ENCODE data around the gene APCDD1. TPM values are rescaled to one million over a fixed set of nuclear protein-coding genes. Genes with fewer than 3 reads are reported as not detected.

The APCDD1 gene
- total RNA-seq, 4 donors from 2014 or later, result 5.4 to 18.2 (median 17.0) TPM

- H3K27ac ChIP-seq, result no peak overlapping the region
These were observed 31.0 kb downstream of the APCDD1 start for GRCh38 chr18:10485475-10485874.

GRCh38 chr18:10486362-10486761, 31.9 kb downstream of the APCDD1 start:
- H3K4me1 ChIP-seq, result peaks cover 0 to 8% (median 3%) of the 10 kb centered on the region in 4 donors
- H3K4me3 ChIP-seq, result no peak overlapping the region
- H3K27ac ChIP-seq, result no peak overlapping the region
- H3K27me3 ChIP-seq, result no peaks in the 10 kb centered on the region
- DNase-seq, result no peak
- no peak for TF ChIP-seq POLR2A (IDR thresholded peaks at IDR 0.05)
- TF ChIP-seq CTCF (IDR thresholded peaks at IDR 0.05), result no peak
- no peaks in the 10 kb centered on the region for H3K9me3 ChIP-seq
- peaks cover 0 to 8% (median 0%) of the 10 kb centered on the region in 3 donors for H3K36me3 ChIP-seq

More at GRCh38 chr18:10485475-10485874, 31.0 kb downstream of the APCDD1 start:
- H3K4me3 ChIP-seq, result no peak overlapping the region
- H3K9me3 ChIP-seq, result no peaks in the 10 kb centered on the region
- DNase-seq, result no peak
- TF ChIP-seq POLR2A (IDR thresholded peaks at IDR 0.05) (no peak), CTCF (IDR thresholded peaks at IDR 0.05) (no peak)
- H3K4me1 ChIP-seq, result peaks cover 0 to 8% (median 3%) of the 10 kb centered on the region in 4 donors
- H3K27me3 ChIP-seq, result no peaks in the 10 kb centered on the region
- H3K36me3 ChIP-seq, result peaks cover 0 to 8% (median 0%) of the 10 kb centered on the region in 3 donors

DNA sequence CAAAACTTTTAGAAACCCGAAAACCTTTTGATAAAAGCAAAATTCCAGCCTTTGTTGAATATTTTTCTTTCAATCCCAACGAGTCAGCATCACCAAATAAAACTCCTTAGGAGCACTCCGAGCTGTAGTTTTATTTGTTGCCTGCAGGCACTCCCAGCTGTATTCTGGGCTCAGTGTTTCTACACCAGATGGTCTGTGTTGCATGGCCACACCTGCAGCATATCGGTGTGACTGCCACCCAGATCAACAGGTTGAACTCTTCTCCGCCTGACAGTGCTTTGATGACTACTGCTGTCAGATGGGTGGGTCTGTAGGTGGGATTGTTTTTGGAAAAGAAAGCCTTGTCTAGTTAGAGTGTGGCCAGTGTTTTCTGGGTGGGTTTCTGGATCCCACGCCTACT, 32.7 kb downstream of the APCDD1 start:
- Histone ChIP-seq H3K4me1 (peaks cover 0 to 6% (median 2%) of the 10 kb centered on the region in 4 donors), H3K27ac (no peak overlapping the region), H3K27me3 (no peaks in the 10 kb centered on the region), H3K9me3 (no peaks in the 10 kb centered on the region), H3K4me3 (no peak overlapping the region), H3K36me3 (peaks cover 0 to 8% (median 0%) of the 10 kb centered on the region in 3 donors)
- no peak for DNase-seq
- TF ChIP-seq POLR2A (IDR thresholded peaks at IDR 0.05) (no peak), CTCF (IDR thresholded peaks at IDR 0.05) (no peak)

DNA sequence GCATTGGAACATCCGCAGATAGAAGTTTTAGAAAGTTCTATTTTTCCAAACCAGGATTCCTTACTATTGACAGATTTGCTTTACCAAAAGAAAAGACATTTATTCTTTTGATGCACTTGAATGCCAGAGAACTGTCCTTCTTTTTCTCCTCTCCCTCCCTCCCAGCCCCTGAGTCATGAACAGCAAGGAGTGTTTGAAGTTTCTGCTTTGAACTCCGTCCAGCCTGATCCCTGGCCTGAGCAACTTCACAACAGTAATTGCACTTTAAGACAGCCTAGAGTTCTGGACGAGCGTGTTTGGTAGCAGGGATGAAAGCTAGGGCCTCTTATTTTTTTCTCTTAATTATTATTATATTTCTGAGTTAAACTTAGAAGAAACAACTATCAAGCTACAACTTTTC, 33.6 kb downstream of the APCDD1 start:
- DNase-seq, result no peak
- TF ChIP-seq CTCF (IDR thresholded peaks at IDR 0.05), result no peak
- no peak for TF ChIP-seq POLR2A (IDR thresholded peaks at IDR 0.05)
- peaks cover 0 to 6% (median 2%) of the 10 kb centered on the region in 4 donors for H3K4me1 ChIP-seq

GRCh38 chr18:10490401-10491165, 36.1 kb downstream of the APCDD1 start:
- TF ChIP-seq CTCF (IDR thresholded peaks at IDR 0.05), result peak; percentile 12 to 58 (median 19)
- TF ChIP-seq POLR2A (IDR thresholded peaks at IDR 0.05), result no peak
- H3K9me3 ChIP-seq, result no peaks in the 10 kb centered on the region
- H3K4me1 ChIP-seq, result no peaks in the 10 kb centered on the region
- H3K36me3 ChIP-seq, result peaks cover 0 to 5% (median 0%) of the 10 kb centered on the region in 3 donors
- peak overlapping the region in 1 of 4 donors; percentile 11 for H3K27ac ChIP-seq
- H3K4me3 ChIP-seq, result no peak overlapping the region
- H3K27me3 ChIP-seq, result no peaks in the 10 kb centered on the region
- peak in 2 of 3 donors; percentile 84 to 90 for DNase-seq

More for the DNA sequence above, 33.6 kb downstream of the APCDD1 start:
- H3K4me3 ChIP-seq, result no peak overlapping the region
- no peaks in the 10 kb centered on the region for H3K27me3 ChIP-seq
- no peak overlapping the region for H3K27ac ChIP-seq
- H3K36me3 ChIP-seq, result peaks cover 0 to 8% (median 0%) of the 10 kb centered on the region in 3 donors
- no peaks in the 10 kb centered on the region for H3K9me3 ChIP-seq
